CD4-positive, alpha-beta T cell treated with Interleukin-4 for 4 hours (primary cell): Measurements from ENCODE around the gene TRAF2.
"Not testable (repeated sequence)": the region's sequence is repeated elsewhere in the genome, so short reads cannot be mapped to it uniquely, and the experiment has no call there.

ENCODE experiments used
- DNase-seq: peaks from one replicate; pipeline ENCODE4 v3.0.0-alpha.2; 2020

The TRAF2 gene

GRCh38 chr9:136885950-136886578, at the start of gene TRAF2:
TSS of gene TRAF2 (plus strand) at chr9:136886516. CDS start at chr9:136898741, 12,225 bp downstream.
- peak; percentile 99 for DNase-seq

- no peak for DNase-seq
These were observed 49.0 kb upstream of the TRAF2 start for GRCh38 chr9:136837146-136837855.

GRCh38 chr9:136837856-136838277, 48.4 kb upstream of the TRAF2 start:
- DNase-seq: not testable (repeated sequence)

GRCh38 chr9:136838314-136839228, 47.7 kb upstream of the TRAF2 start:
- DNase-seq: no peak

GRCh38 chr9:136839229-136840139, 46.8 kb upstream of the TRAF2 start:
- no peak for DNase-seq

GRCh38 chr9:136840140-136840876, 46.0 kb upstream of the TRAF2 start:
- DNase-seq: no peak

- DNase-seq: no peak
These were observed 45.3 kb upstream of the TRAF2 start for GRCh38 chr9:136840877-136841645.

GRCh38 chr9:136841646-136842379, 44.5 kb upstream of the TRAF2 start:
- DNase-seq: not testable (repeated sequence)

- DNase-seq: peak; percentile 78
These were observed 43.9 kb upstream of the TRAF2 start, which contains the start of gene AJM1 for GRCh38 chr9:136842380-136842948. TSS of gene AJM1 (plus strand) at chr9:136842478. CDS start at chr9:136844415, 1,937 bp downstream.

GRCh38 chr9:136843159-136843800, 43.0 kb upstream of the TRAF2 start:
- DNase-seq: not testable (repeated sequence)

GRCh38 chr9:136843801-136844740, 42.2 kb upstream of the TRAF2 start:
- DNase-seq: peak; percentile 38

- DNase-seq: no peak
These were observed 41.4 kb upstream of the TRAF2 start for GRCh38 chr9:136844761-136845464.

- no peak for DNase-seq
These were observed 40.7 kb upstream of the TRAF2 start for GRCh38 chr9:136845465-136846260.

GRCh38 chr9:136846376-136847087, 39.8 kb upstream of the TRAF2 start:
- DNase-seq: no peak

- DNase-seq: no peak
These were observed 39.1 kb upstream of the TRAF2 start for GRCh38 chr9:136847088-136847825.
